Testis (tissue), 3 donors: ENCODE measurements around the gene SIK3. TPM values are rescaled to one million over a fixed set of nuclear protein-coding genes. Genes with fewer than 3 reads are reported as not detected.

Experiments used
- DNase-seq: peaks from one replicate; pipeline ENCODE4 v3.0.0-alpha.2; 2019
- H3K27ac ChIP-seq, 2 donors: fragments of 200-600 bp; sonication (generic); one replicate each; pipeline ENCODE4 v1.5.1; 2019
- H3K27me3 ChIP-seq: fragments of 200-600 bp; sonication (generic); one replicate; pipeline ENCODE4 v1.5.1; 2019
- H3K36me3 ChIP-seq: fragments of 200-600 bp; sonication (generic); one replicate; pipeline ENCODE4 v1.5.1; 2017; ENCODE audit warnings: low read depth; ENCODE audit errors: missing control alignments
- H3K4me1 ChIP-seq: fragments of 200-600 bp; sonication (generic); one replicate; pipeline ENCODE4 v1.5.1; 2019
- H3K4me3 ChIP-seq, 2 donors: fragments of 200-600 bp; sonication (generic); one replicate each; pipeline ENCODE4 v1.5.1; 2017 to 2019
- H3K9me3 ChIP-seq: fragments of 200-600 bp; sonication (generic); one replicate; pipeline ENCODE4 v1.5.1; 2017
- CTCF ChIP-seq, 3 experiments: fragments of 450-650 bp in 2 of 3; fragments of 200-600 bp in 1 of 3; sonication (generic) in 1 of 3; IDR thresholded peaks; one replicate each; pipeline ENCODE4 v1.5.1; 2016 to 2019; ENCODE audit warnings: antibody characterized with exemption in 3 of 3, mild to moderate bottlenecking in 2 of 3, moderate library complexity in 1 of 3
- POLR2A ChIP-seq: fragments of 450-650 bp; IDR thresholded peaks from one replicate; pipeline ENCODE4 v1.6.1; 2017; ENCODE audit warnings: antibody characterized with exemption, mild to moderate bottlenecking, moderate library complexity
- WGBS, 2 donors: methylation state at CpG; one replicate each; pipeline ENCODE4 v1.1.5; 2018; 5-methylcytosine and 5-hydroxymethylcytosine counted together
- intact Hi-C: fragments of 100-400 bp; cut with DNase I; formaldehyde crosslinking; loops from one replicate; pipeline ENCODE4 v1.15.1; 2023; ENCODE audit warnings: low total_unique reads
- polyA plus RNA-seq: library from polyadenylated mRNA; stranded (reverse); fragments of 350-450 nt; fragmentation: Illumina TruSeq; extraction: RNeasy Lipid Tissue Mini Kit (QIAGEN cat#74804); gene quantifications from one replicate; pipeline ENCODE4 v1.2.3, GENCODE V29; 2014; ENCODE audit warnings: low read depth, low replicate concordance; ENCODE audit not compliant: insufficient read depth
- total RNA-seq, 2 donors: library from RNA; depleted of rRNA; stranded (reverse); fragments of >200 nt; gene quantifications; one replicate each; pipeline ENCODE4 v1.2.3, GENCODE V29; 2016

Gene SIK3
- total and polyA plus RNA-seq, 3 donors from 2014 or later: 112 to 125 (median 123) TPM

- DNase-seq: no peak
- Histone ChIP-seq H3K27me3 (no peaks in the 10 kb centered on the region), H3K36me3 (no peaks in the 10 kb centered on the region), H3K27ac (no peak overlapping the region), H3K9me3 (no peaks in the 10 kb centered on the region), H3K4me1 (no peaks in the 10 kb centered on the region), H3K4me3 (no peak overlapping the region)
- WGBS, 2 donors: 94 to 100% methylated on average over 2 of the region's 2 CpGs
- intact Hi-C loops: no loop called here
- no peak for TF ChIP-seq CTCF (IDR thresholded peaks at IDR 0.05)
- TF ChIP-seq POLR2A: no peak
Measured at GRCh38 chr11:116938471-116939070, 159.7 kb downstream of the SIK3 start.

DNA sequence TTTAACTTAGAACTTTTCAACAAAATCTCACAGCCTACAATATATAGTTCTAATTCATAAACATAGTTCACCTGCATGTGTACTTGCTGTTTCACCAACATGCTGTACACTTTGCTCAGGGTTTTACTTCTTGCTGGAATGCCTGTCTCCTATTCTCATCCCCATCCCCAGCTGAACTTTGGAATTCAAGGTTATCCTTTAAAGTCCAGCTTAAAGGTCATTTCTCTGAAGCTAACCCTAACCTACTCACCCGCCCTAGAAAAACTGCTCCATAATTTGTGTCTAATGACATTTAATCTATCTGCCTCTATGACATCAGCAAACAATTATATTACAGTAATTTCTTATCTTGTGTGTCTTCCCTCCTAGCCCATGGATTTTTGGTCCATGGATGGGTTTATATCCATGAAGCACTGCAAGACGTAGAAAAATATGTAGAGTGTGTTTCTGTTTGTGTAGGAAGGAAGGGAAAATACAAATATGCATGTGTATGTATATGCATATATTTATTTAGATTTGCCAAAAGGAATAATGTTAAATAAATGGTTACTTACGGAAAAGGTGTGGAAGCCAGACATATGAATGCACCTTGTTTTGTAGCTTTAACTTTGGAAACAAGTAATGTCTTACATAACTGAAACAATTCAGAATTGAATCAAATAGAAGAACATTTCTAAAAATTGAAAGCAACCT lies 161.3 kb downstream of the SIK3 start:
- no peaks in the 10 kb centered on the region for H3K36me3 ChIP-seq
- no peaks in the 10 kb centered on the region for H3K9me3 ChIP-seq
- H3K27me3 ChIP-seq: no peaks in the 10 kb centered on the region
- H3K4me1 ChIP-seq: no peaks in the 10 kb centered on the region
- H3K27ac ChIP-seq: no peak overlapping the region
- 91 to 93% methylated on average over 3 of the region's 3 CpGs for WGBS, 2 donors
- no peak for DNase-seq
- intact Hi-C loops: no loop called here
- no peak for TF ChIP-seq CTCF (IDR thresholded peaks at IDR 0.05)
- no peak for TF ChIP-seq POLR2A
- H3K4me3 ChIP-seq: no peak overlapping the region

DNA sequence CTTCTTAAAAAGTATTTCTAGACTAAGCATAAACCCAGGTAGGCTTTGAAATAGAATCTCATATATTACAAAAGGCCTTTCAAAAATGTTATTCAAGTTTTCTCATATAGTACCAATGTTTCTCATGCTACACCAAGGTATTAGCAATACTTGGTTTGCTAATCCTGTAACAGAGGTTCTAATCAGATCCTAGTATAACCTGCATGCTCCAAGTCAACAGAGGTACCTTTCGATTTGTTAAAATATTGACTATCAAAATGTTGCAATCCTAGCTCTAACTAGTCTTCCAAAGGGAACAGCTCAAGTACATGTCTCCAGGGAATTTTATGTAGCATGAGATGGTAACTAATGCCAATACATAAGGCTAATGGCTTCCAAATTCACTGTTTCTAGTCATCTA lies 162.7 kb downstream of the SIK3 start:
- intact Hi-C loops: no loop called here
- no peak overlapping the region for H3K27ac ChIP-seq
- H3K27me3 ChIP-seq: no peaks in the 10 kb centered on the region
- TF ChIP-seq POLR2A (no peak), CTCF (IDR thresholded peaks at IDR 0.05) (no peak)
- no peaks in the 10 kb centered on the region for H3K9me3 ChIP-seq
- H3K4me1 ChIP-seq: no peaks in the 10 kb centered on the region
- 96 to 100% methylated on average over 1 of the region's 1 CpG for WGBS, 2 donors
- DNase-seq: no peak
- H3K4me3 ChIP-seq: no peak overlapping the region
- H3K36me3 ChIP-seq: no peaks in the 10 kb centered on the region

GRCh38 chr11:116935089-116935488 lies 163.1 kb downstream of the SIK3 start:
- Histone ChIP-seq H3K27me3 (no peaks in the 10 kb centered on the region), H3K4me3 (no peak overlapping the region), H3K36me3 (no peaks in the 10 kb centered on the region), H3K9me3 (no peaks in the 10 kb centered on the region), H3K27ac (no peak overlapping the region), H3K4me1 (peaks cover 4% of the 10 kb centered on the region)
- TF ChIP-seq CTCF (IDR thresholded peaks at IDR 0.05) (no peak), POLR2A (no peak)
- 92 to 100% methylated on average over 1 of the region's 1 CpG for WGBS, 2 donors
- no peak for DNase-seq
- intact Hi-C loops: no loop called here

- Histone ChIP-seq H3K27ac (no peak overlapping the region), H3K4me3 (no peak overlapping the region), H3K36me3 (no peaks in the 10 kb centered on the region), H3K4me1 (peaks cover 12% of the 10 kb centered on the region), H3K27me3 (no peaks in the 10 kb centered on the region), H3K9me3 (no peaks in the 10 kb centered on the region)
- TF ChIP-seq CTCF (IDR thresholded peaks at IDR 0.05) (no peak), POLR2A (no peak)
- intact Hi-C loops: no loop called here
- DNase-seq: no peak
- 94 to 97% methylated on average over 3 of the region's 3 CpGs for WGBS, 2 donors
Measured at GRCh38 chr11:116933961-116934360, 164.3 kb downstream of the SIK3 start.
